Measurements from ENCODE around the gene CHN2.

DNA sequence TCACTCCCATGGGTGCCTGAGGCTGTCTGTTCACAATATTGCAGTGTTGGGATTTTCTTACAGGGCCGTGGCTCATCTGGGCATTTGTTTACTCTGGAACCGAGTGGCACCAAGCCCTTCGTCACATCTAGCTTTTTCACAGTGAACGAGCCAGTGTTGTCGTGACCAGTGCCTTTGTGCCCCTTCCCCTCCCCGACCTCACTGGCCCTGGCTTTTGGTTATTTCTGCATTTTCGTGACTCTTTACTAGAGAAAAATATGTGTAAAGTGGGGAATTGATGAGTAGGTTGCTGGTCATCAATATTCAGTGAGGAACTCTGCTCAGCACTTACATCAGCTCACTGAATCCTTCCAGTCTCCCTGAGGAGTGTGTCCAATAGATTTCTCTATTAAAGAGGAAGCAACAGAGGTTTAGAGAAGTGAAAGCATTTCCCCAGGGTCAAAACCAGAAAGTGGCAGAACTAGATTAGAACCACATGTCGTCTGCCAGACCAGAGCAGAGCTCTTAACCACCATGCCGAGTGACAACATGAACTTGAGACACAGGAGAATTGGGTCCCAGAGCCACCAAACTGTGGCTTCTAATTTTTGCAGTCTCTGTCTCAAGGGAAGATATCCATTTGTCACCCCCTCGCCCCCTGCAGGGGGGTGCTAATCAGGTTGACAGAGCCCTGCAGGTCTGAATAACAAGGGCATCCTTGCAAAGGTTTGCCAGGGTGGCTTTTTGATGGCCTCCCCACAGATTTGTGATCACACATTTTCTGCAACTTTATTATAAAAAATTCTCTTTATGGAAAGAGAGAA lies 125.3 kb downstream of the CHN2 start:
- no peak for TF ChIP-seq EP300 (IDR thresholded peaks at IDR 0.05)
- TF ChIP-seq, protein P1, sequence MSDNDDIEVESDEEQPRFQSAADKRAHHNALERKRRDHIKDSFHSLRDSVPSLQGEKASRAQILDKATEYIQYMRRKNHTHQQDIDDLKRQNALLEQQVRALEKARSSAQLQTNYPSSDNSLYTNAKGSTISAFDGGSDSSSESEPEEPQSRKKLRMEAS (IDR thresholded peaks at IDR 0.05) = no peak
- no peak for TF ChIP-seq CHD2 (IDR thresholded peaks at IDR 0.05; ENCODE audit: low read length, partially characterized antibody)
- no peak for TF ChIP-seq RAD21 (conservative IDR thresholded peaks at IDR 0.05 in 1 of 2, IDR thresholded peaks at IDR 0.05 in 1 of 2)
- TF ChIP-seq KDM5A (IDR thresholded peaks at IDR 0.05) = no peak
- no peak for TF ChIP-seq ZC3H11A (IDR thresholded peaks at IDR 0.05)
- TF ChIP-seq NFE2L2 (conservative IDR thresholded peaks at IDR 0.05; ENCODE audit: low read length) = no peak

Measured in A549 (cell line).